ENCODE results near the gene WFDC6. TPM values are rescaled to one million over a fixed set of nuclear protein-coding genes. Genes with fewer than 3 reads are reported as not detected.
A peak's percentile ranks its signal among the peaks of the same experiment; 100 is the strongest.

The WFDC6 gene
- total RNA-seq, 1 experiment from 2014 or later, result not detected

- peaks cover 53% of the 10 kb centered on the region for H3K27me3 ChIP-seq
- no peak overlapping the region for H3K4me3 ChIP-seq
- DNase-seq, result no peak
- no peaks in the 10 kb centered on the region for H3K9me3 ChIP-seq
- H3K36me3 ChIP-seq, result no peaks in the 10 kb centered on the region
Observed at GRCh38 chr20:45497971-45498494, 41.2 kb downstream of the WFDC6 start.

- DNase-seq, result no peak
- Histone ChIP-seq H3K9me3 (no peaks in the 10 kb centered on the region), H3K36me3 (no peaks in the 10 kb centered on the region), H3K27me3 (peaks cover 37% of the 10 kb centered on the region), H3K4me3 (no peak overlapping the region)
Observed at GRCh38 chr20:45496166-45496565, 43.1 kb downstream of the WFDC6 start.

GRCh38 chr20:45495501-45495941 is 43.8 kb downstream of the WFDC6 start:
- no peak for DNase-seq
- H3K36me3 ChIP-seq, result no peaks in the 10 kb centered on the region
- H3K27me3 ChIP-seq, result peaks cover 34% of the 10 kb centered on the region
- no peak overlapping the region for H3K4me3 ChIP-seq
- no peaks in the 10 kb centered on the region for H3K9me3 ChIP-seq

GRCh38 chr20:45489083-45489531 is 50.2 kb downstream of the WFDC6 start:
- DNase-seq, result peak; percentile 39
- Histone ChIP-seq H3K4me3 (no peak overlapping the region), H3K27me3 (peaks cover 18% of the 10 kb centered on the region), H3K9me3 (no peaks in the 10 kb centered on the region), H3K36me3 (no peaks in the 10 kb centered on the region)

GRCh38 chr20:45487231-45487635 is 52.0 kb downstream of the WFDC6 start:
- Histone ChIP-seq H3K36me3 (no peaks in the 10 kb centered on the region), H3K27me3 (peaks cover 31% of the 10 kb centered on the region), H3K4me3 (no peak overlapping the region), H3K9me3 (no peaks in the 10 kb centered on the region)
- no peak for DNase-seq

GRCh38 chr20:45485388-45485787 is 53.9 kb downstream of the WFDC6 start:
- Histone ChIP-seq H3K9me3 (no peaks in the 10 kb centered on the region), H3K27me3 (peaks cover 45% of the 10 kb centered on the region), H3K36me3 (no peaks in the 10 kb centered on the region), H3K4me3 (no peak overlapping the region)
- no peak for DNase-seq

GRCh38 chr20:45484676-45485075 is 54.6 kb downstream of the WFDC6 start:
- H3K27me3 ChIP-seq, result peaks cover 47% of the 10 kb centered on the region
- no peak for DNase-seq

More at GRCh38 chr20:45484676-45485075, 54.6 kb downstream of the WFDC6 start:
- no peaks in the 10 kb centered on the region for H3K36me3 ChIP-seq
- no peaks in the 10 kb centered on the region for H3K9me3 ChIP-seq
- H3K4me3 ChIP-seq, result no peak overlapping the region

Other genes starting within 250 kb of the WFDC6 start
- not detected in 2 replicates for gene RBPJL, start 232.6 kb downstream of the WFDC6 start, total RNA-seq (2014; rRNA removed; shearing (Covaris generic); ENCODE audit: low replicate concordance)
- not detected in 2 replicates for gene MATN4, start 231.2 kb downstream of the WFDC6 start, total RNA-seq (2014; rRNA removed; shearing (Covaris generic); ENCODE audit: low replicate concordance)
- 204 and 214 TPM in 2 replicates for gene SDC4, start 191.1 kb downstream of the WFDC6 start, total RNA-seq (2014; rRNA removed; shearing (Covaris generic); ENCODE audit: low replicate concordance)
- 24.5 and 32.3 TPM in 2 replicates for gene SYS1, start 176.3 kb downstream of the WFDC6 start, total RNA-seq (2014; rRNA removed; shearing (Covaris generic); ENCODE audit: low replicate concordance)
- not detected in 2 replicates for gene TP53TG5, start 161.2 kb downstream of the WFDC6 start, total RNA-seq (2014; rRNA removed; shearing (Covaris generic); ENCODE audit: low replicate concordance)
- 17.6 and 25.0 TPM in 2 replicates for gene DBNDD2, start 131.2 kb downstream of the WFDC6 start, total RNA-seq (2014; rRNA removed; shearing (Covaris generic); ENCODE audit: low replicate concordance)
- 35.6 and 66.5 TPM in 2 replicates for gene PIGT, start 123.3 kb downstream of the WFDC6 start, total RNA-seq (2014; rRNA removed; shearing (Covaris generic); ENCODE audit: low replicate concordance)
- not detected in 2 replicates for gene WFDC2, start 69.7 kb downstream of the WFDC6 start, total RNA-seq (2014; rRNA removed; shearing (Covaris generic); ENCODE audit: low replicate concordance)
- not detected in 2 replicates for gene SPINT3, start 23.9 kb downstream of the WFDC6 start, total RNA-seq (2014; rRNA removed; shearing (Covaris generic); ENCODE audit: low replicate concordance)
- not detected in 2 replicates for gene EPPIN, start 7.9 kb upstream of the WFDC6 start, total RNA-seq (2014; rRNA removed; shearing (Covaris generic); ENCODE audit: low replicate concordance)
- gene WFDC8, start 39.8 kb upstream of the WFDC6 start, total RNA-seq (2014; rRNA removed; shearing (Covaris generic); ENCODE audit: low replicate concordance), result not detected in 2 replicates
- gene WFDC10A, start 90.3 kb upstream of the WFDC6 start, total RNA-seq (2014; rRNA removed; shearing (Covaris generic); ENCODE audit: low replicate concordance), result not detected in 2 replicates
- gene WFDC9, start 91.8 kb upstream of the WFDC6 start, total RNA-seq (2014; rRNA removed; shearing (Covaris generic); ENCODE audit: low replicate concordance), result not detected in 2 replicates
- not detected in 2 replicates for gene WFDC11, start 130.8 kb upstream of the WFDC6 start, total RNA-seq (2014; rRNA removed; shearing (Covaris generic); ENCODE audit: low replicate concordance)
- gene WFDC13, start 162.6 kb upstream of the WFDC6 start, total RNA-seq (2014; rRNA removed; shearing (Covaris generic); ENCODE audit: low replicate concordance), result not detected in 2 replicates
- gene WFDC10B, start 165.5 kb upstream of the WFDC6 start, total RNA-seq (2014; rRNA removed; shearing (Covaris generic); ENCODE audit: low replicate concordance), result not detected in 2 replicates
- gene SPINT4, start 182.9 kb upstream of the WFDC6 start, total RNA-seq (2014; rRNA removed; shearing (Covaris generic); ENCODE audit: low replicate concordance), result not detected in 2 replicates

Measured in MG63 (cell line).